Activated CD4-positive, alpha-beta T cell treated with anti-CD3 and anti-CD28 coated beads for 48 hours (primary cell): ENCODE data around the gene ARMH1.
"Not testable (repeated sequence)": the region's sequence is repeated elsewhere in the genome, so short reads cannot be mapped to it uniquely, and the experiment has no call there.

Source experiments
- DNase-seq: peaks from one replicate; pipeline ENCODE4 v3.0.0-alpha.2; 2020

ARMH1 gene

GRCh38 chr1:44724296-44724954 is 49.9 kb downstream of the ARMH1 start:
- DNase-seq, result no peak

- no peak for DNase-seq
Observed at GRCh38 chr1:44724955-44725698, 50.6 kb downstream of the ARMH1 start.

GRCh38 chr1:44730741-44731512 is 56.4 kb downstream of the ARMH1 start, which contains the start of gene RNU5D-1:
TSS of gene RNU5D-1 (minus strand) at chr1:44731170.
- peak; percentile 98 for DNase-seq

- DNase-seq, result no peak
Observed at GRCh38 chr1:44733365-44733764, 58.9 kb downstream of the ARMH1 start.

GRCh38 chr1:44733784-44734183 is 59.3 kb downstream of the ARMH1 start:
- no peak for DNase-seq

- DNase-seq, result no peak
Observed at GRCh38 chr1:44735992-44736391, 61.5 kb downstream of the ARMH1 start.

GRCh38 chr1:44738953-44739306 is 64.4 kb downstream of the ARMH1 start:
- DNase-seq, result not testable (repeated sequence)

- peak; percentile 99 for DNase-seq
Observed at GRCh38 chr1:44739307-44740178, 65.0 kb downstream of the ARMH1 start, which contains the start of gene KIF2C. TSS of gene KIF2C (plus strand) at chr1:44739837. CDS start at chr1:44739933, 96 bp downstream.

GRCh38 chr1:44740179-44740617 is 65.7 kb downstream of the ARMH1 start:
- no peak for DNase-seq

GRCh38 chr1:44743211-44743610 is 68.7 kb downstream of the ARMH1 start:
- no peak for DNase-seq

- DNase-seq, result no peak
Observed at GRCh38 chr1:44747878-44748277, 73.4 kb downstream of the ARMH1 start.

GRCh38 chr1:44757420-44757819 is 82.9 kb downstream of the ARMH1 start:
- no peak for DNase-seq

- DNase-seq, result no peak
Observed at GRCh38 chr1:44759077-44759476, 84.6 kb downstream of the ARMH1 start.

GRCh38 chr1:44760876-44761275 is 86.4 kb downstream of the ARMH1 start:
- DNase-seq, result no peak

GRCh38 chr1:44766421-44766820 is 91.9 kb downstream of the ARMH1 start:
- not testable (repeated sequence) for DNase-seq
